Measurements from ENCODE around the gene ARL4D. TPM values are rescaled to one million over a fixed set of nuclear protein-coding genes. Genes with fewer than 3 reads are reported as not detected.

The ARL4D gene
- total RNA-seq, 1 experiment from 2014 or later = 11.5 TPM

- Histone ChIP-seq H3K27ac (ENCODE audit: low read depth, low read length) (peak overlapping the region; percentile 95), H3K9ac (ENCODE audit: low read length) (peak overlapping the region; percentile 81), H4K20me1 (ENCODE audit: insufficient read depth) (no peaks in the 10 kb centered on the region), H2AFZ (ENCODE audit: low read depth, low read length, poor library complexity, severe bottlenecking) (no peak overlapping the region), H3K4me2 (ENCODE audit: low read length) (peak overlapping the region; percentile 79), H3K4me3 (replicated peaks in 1 of 2; ENCODE audit: low read depth in 1 of 2, low read length in 2 of 2) (peak overlapping the region; percentile 1 to 58; a peak in 3 of 4 replicates), H3K27me3 (ENCODE audit: insufficient read depth, low read length) (no peaks in the 10 kb centered on the region), H3K9me3 (ENCODE audit: control insufficient read depth in 1 of 2, insufficient read depth in 1 of 2, low read depth in 1 of 2, low read length in 2 of 2) (no peaks in the 10 kb centered on the region; a peak in 1 of 4 replicates), H3K36me3 (ENCODE audit: control insufficient read depth in 1 of 2, insufficient read depth in 2 of 2, low read length in 2 of 2) (no peaks in the 10 kb centered on the region), H3K79me2 (ENCODE audit: insufficient read depth, low read length) (no peaks in the 10 kb centered on the region), H3K4me1 (ENCODE audit: control insufficient read depth in 1 of 2, insufficient read depth in 2 of 2, low read length in 2 of 2) (peaks cover 20 to 37% of the 10 kb centered on the region in 2 experiments), H3K9me2 (ENCODE audit: insufficient read depth) (no peaks in the 10 kb centered on the region)
- ChIA-PET POLR2A (interaction anchor here (0.9 to 4.4 kb wide), 32 partner anchors 9 to 369 kb away, joined by 3 to 152 read pairs (median 6); partner anchors contain the start of genes ARL4D, DHX8, ETV4 and NBR1), RAD21 (ENCODE audit: low non-redundant PET in 1 of 2, low total read pairs in 2 of 2, uncharacterized antibody in 2 of 2, unreplicated experiment in 2 of 2) (interaction anchor here in 1 of 2 experiments (1.0 kb wide), 1 partner anchor 20 kb away, joined by 5 read pairs; no protein-coding TSS in a partner anchor), CTCF (interaction anchor here (0.6 to 2.4 kb wide), 3 partner anchors 20 to 116 kb away, joined by 4 to 21 read pairs (median 9); partner anchors contain the start of gene DHX8)
- ATAC-seq (peak; percentile 58), DNase-seq (ENCODE audit: low read depth, low spot score) (peak; percentile 96)
- intact Hi-C loops (cut with micrococcal nuclease) = no loop called here
- BruUV-seq (replicated peaks) = no TSS peak
- TF ChIP-seq EGR1 (IDR thresholded peaks at IDR 0.05; ENCODE audit: low read depth) = no peak; the same call in 1 of the 2 replicates
- TF ChIP-seq SIN3A (IDR thresholded peaks at IDR 0.05; ENCODE audit: low read depth) = peak; percentile 99
- TF ChIP-seq FOSL1 (IDR thresholded peaks at IDR 0.05; ENCODE audit: low read depth) = peak; percentile 59
- peak; percentile 95 for TF ChIP-seq SP1 (IDR thresholded peaks at IDR 0.05; ENCODE audit: low read depth)
- TF ChIP-seq JUND (IDR thresholded peaks at IDR 0.05) = peak; percentile 84
- TF ChIP-seq MAX (IDR thresholded peaks at IDR 0.05) = peak; percentile 70
- peak; percentile 81 for TF ChIP-seq ZBTB33 (IDR thresholded peaks at IDR 0.05; ENCODE audit: extremely low read depth, insufficient replicate concordance, low read length)
- no peak for TF ChIP-seq CTCF (IDR thresholded peaks at IDR 0.05 in 2 of 3, conservative IDR thresholded peaks at IDR 0.05 in 1 of 3; ENCODE audit: borderline replicate concordance in 1 of 3, insufficient read depth in 1 of 3, low read depth in 2 of 3, low read length in 2 of 3)
- TF ChIP-seq SRF (IDR thresholded peaks at IDR 0.05; ENCODE audit: low read depth) = peak; percentile 73
- TF ChIP-seq ELF1 (IDR thresholded peaks at IDR 0.05; ENCODE audit: borderline replicate concordance, low read depth) = no peak; the same call in 1 of the 2 replicates
- no peak for TF ChIP-seq REST (IDR thresholded peaks at IDR 0.05; ENCODE audit: low read depth)
- no peak for TF ChIP-seq TCF7L2 (IDR thresholded peaks at IDR 0.05; ENCODE audit: borderline replicate concordance, extremely low read depth, insufficient read depth, insufficient read length)
- no peak for TF ChIP-seq EZH2 (IDR thresholded peaks at IDR 0.05)
- TF ChIP-seq ZFX (IDR thresholded peaks at IDR 0.05) = no peak
- peak; percentile 100 for TF ChIP-seq POLR2A (IDR thresholded peaks at IDR 0.05; ENCODE audit: borderline replicate concordance, extremely low read depth, insufficient read depth, insufficient read length)
- TF ChIP-seq YY1 (IDR thresholded peaks at IDR 0.05; ENCODE audit: extremely low read depth, insufficient replicate concordance, low read depth, low read length) = peak; percentile 36
- TF ChIP-seq CBX3 (IDR thresholded peaks at IDR 0.05; ENCODE audit: low read depth) = peak; percentile 91
- no peak; the same call in none of the 2 replicates for TF ChIP-seq CEBPB (IDR thresholded peaks at IDR 0.05; ENCODE audit: low read depth)
- TF ChIP-seq EZH2phosphoT487 (IDR thresholded peaks at IDR 0.05; ENCODE audit: borderline replicate concordance) = no peak
- TF ChIP-seq ATF3 (IDR thresholded peaks at IDR 0.05) = no peak; the same call in 1 of the 2 replicates
Observed at GRCh38 chr17:43367737-43368242, 31.0 kb upstream of the ARL4D start.

All from HCT116 (cell line).